HepG2 (cell line): ENCODE measurements around the gene TGFA. TPM values are rescaled to one million over a fixed set of nuclear protein-coding genes. Genes with fewer than 3 reads are reported as not detected.

ENCODE experiments used
- ATAC-seq: fragments of 200-7000 bp; cut with Tn5 transposase; 3 replicates; pipeline ENCODE4 v1.9.1; 2020; ENCODE audit warnings: mild to moderate bottlenecking, moderate library complexity
- BruUV-seq: library from RNA; stranded (reverse); fragments of 400-500 nt; replicated peaks from 2 replicates; lab custom pipeline; 2021; lab: Mats Ljungman, UMichigan
- CTCF ChIA-PET: fragments of 300-600 bp; formaldehyde crosslinking; extraction: SDS; loops from one replicate; lab custom pipeline; 2021; ENCODE audit warnings: low total read pairs, inconsistent platforms, low intra/inter-chr PET ratio; lab: Yijun Ruan, JAX
- POLR2A ChIA-PET: fragments of 350-600 bp; sonication (Branson Sonifier 250); formaldehyde crosslinking; loops from one replicate; lab custom pipeline; 2020; ENCODE audit warnings: antibody characterized with exemption, inconsistent platforms; lab: Yijun Ruan, JAX
- DNase-seq: peaks from one replicate; pipeline ENCODE4 v3.0.0-alpha.2; 2015; ENCODE audit warnings: low spot score
- FAIRE-seq: peaks from 3 replicates; lab custom pipeline; 2011; peaks lifted over from hg19 to GRCh38; lab: Jason Lieb, UNC
- H2AFZ ChIP-seq: one replicate; pipeline ENCODE4 v1.6.1; 2011; ENCODE audit warnings: low read length, inconsistent platforms
- H3K27ac ChIP-seq: fragments of 300-600 bp; 3 replicates; pipeline ENCODE4 v1.8.0; 2011; ENCODE audit warnings: mixed run types, mild to moderate bottlenecking, mixed read lengths, low read length, inconsistent platforms; ENCODE audit not compliant: insufficient read depth; ENCODE audit errors: extremely low read length
- H3K27me3 ChIP-seq, 2 experiments: fragments of 200-600 bp in 1 of 2; 2 replicates in 1 of 2; 3 replicates in 1 of 2; pipeline versions ENCODE4 v1.6.0 to v1.8.0; 2011; ENCODE audit warnings: low read length in 2 of 2, mild to moderate bottlenecking in 2 of 2, moderate library complexity in 2 of 2, inconsistent platforms in 1 of 2; ENCODE audit not compliant: insufficient read depth in 2 of 2, control insufficient read depth in 1 of 2
- H3K36me3 ChIP-seq, 2 experiments: fragments of 200-600 bp in 1 of 2; replicated peaks in 1 of 2; 2 replicates in 1 of 2; 3 replicates in 1 of 2; pipeline versions ENCODE4 v1.5.1 to v1.8.0; 2011; ENCODE audit warnings: low read length in 2 of 2, inconsistent platforms in 1 of 2; ENCODE audit not compliant: insufficient read depth in 2 of 2, control insufficient read depth in 1 of 2
- H3K4me1 ChIP-seq: 2 replicates; pipeline ENCODE4 v1.5.1; 2012; ENCODE audit warnings: low read length, inconsistent platforms; ENCODE audit not compliant: insufficient read depth
- H3K4me2 ChIP-seq: 2 replicates; pipeline ENCODE4 v1.6.0; 2011; ENCODE audit warnings: low read depth, low read length, inconsistent platforms
- H3K4me3 ChIP-seq, 3 experiments: fragments of 200-600 bp in 1 of 3; sonication (generic), shearing (Covaris generic) in 1 of 3; replicated peaks in 1 of 3; 2 replicates each; pipeline ENCODE4 v1.5.1; 2011 to 2016; ENCODE audit warnings: low read length in 3 of 3, inconsistent platforms in 2 of 3, low read depth in 2 of 3, mild to moderate bottlenecking in 2 of 3, control low read depth in 1 of 3, mixed read lengths in 1 of 3; ENCODE audit not compliant: insufficient read depth in 1 of 3
- H3K79me2 ChIP-seq: one replicate; pipeline ENCODE4 v1.6.1; 2011; ENCODE audit warnings: low read length, inconsistent platforms; ENCODE audit not compliant: insufficient read depth
- H3K9ac ChIP-seq: 2 replicates; pipeline ENCODE4 v1.6.0; 2011; ENCODE audit warnings: mild to moderate bottlenecking, low read depth, low read length, inconsistent platforms; ENCODE audit not compliant: insufficient read depth
- H3K9me3 ChIP-seq: 2 replicates; pipeline ENCODE4 v1.5.1; 2012; ENCODE audit warnings: mild to moderate bottlenecking, low read length
- H4K20me1 ChIP-seq: 2 replicates; pipeline ENCODE4 v1.6.0; 2011; ENCODE audit warnings: inconsistent platforms, mild to moderate bottlenecking, low read length, moderate library complexity; ENCODE audit not compliant: insufficient read depth
- ADNP ChIP-seq: sonication (generic); formaldehyde crosslinking; IDR thresholded peaks from 2 replicates; pipeline ENCODE4 v1.4.0; 2020; ENCODE audit warnings: missing genetic modification reagents
- ARNTL ChIP-seq: sonication (generic); formaldehyde crosslinking; IDR thresholded peaks from 2 replicates; pipeline ENCODE4 v1.4.0; 2020; ENCODE audit warnings: mild to moderate bottlenecking, missing genetic modification reagents
- HDAC2 ChIP-seq: sonication (generic); formaldehyde crosslinking; IDR thresholded peaks from 2 replicates; pipeline ENCODE4 v1.4.0; 2020; ENCODE audit warnings: missing genetic modification reagents
- HES4 ChIP-seq: sonication (generic); formaldehyde crosslinking; IDR thresholded peaks from 2 replicates; pipeline ENCODE4 v1.9.0; 2021; ENCODE audit warnings: mild to moderate bottlenecking, missing genetic modification reagents, borderline replicate concordance
- KDM2A ChIP-seq: sonication (generic); formaldehyde crosslinking; IDR thresholded peaks from 2 replicates; pipeline ENCODE4 v1.4.0; 2020; ENCODE audit warnings: low read depth, missing genetic modification reagents, borderline replicate concordance
- MZF1 ChIP-seq: sonication (generic); formaldehyde crosslinking; IDR thresholded peaks from 2 replicates; pipeline ENCODE4 v1.8.1; 2023; ENCODE audit warnings: mild to moderate bottlenecking, missing genetic modification reagents, borderline replicate concordance
- NPAS2 ChIP-seq: sonication (generic); formaldehyde crosslinking; IDR thresholded peaks from 2 replicates; pipeline ENCODE4 v1.8.0; 2022; ENCODE audit warnings: mild to moderate bottlenecking, missing genetic modification reagents, borderline replicate concordance
- RBAK ChIP-seq: sonication (generic); formaldehyde crosslinking; IDR thresholded peaks from 2 replicates; pipeline ENCODE4 v1.5.1; 2020; ENCODE audit warnings: mild to moderate bottlenecking, missing genetic modification reagents
- ZFP41 ChIP-seq: sonication (generic); formaldehyde crosslinking; IDR thresholded peaks from 2 replicates; pipeline ENCODE4 v1.4.0; 2020; ENCODE audit warnings: mild to moderate bottlenecking, missing genetic modification reagents, borderline replicate concordance
- ZNF205 ChIP-seq: IDR thresholded peaks from 2 replicates; pipeline ENCODE4 v1.6.1; 2018; ENCODE audit warnings: missing biosample characterization, missing genetic modification reagents
- ZNF251 ChIP-seq: sonication (generic); formaldehyde crosslinking; IDR thresholded peaks from 2 replicates; pipeline ENCODE4 v1.9.0; 2021; ENCODE audit warnings: mild to moderate bottlenecking, missing genetic modification reagents
- ZNF33B ChIP-seq: sonication (generic); formaldehyde crosslinking; IDR thresholded peaks from 2 replicates; pipeline ENCODE4 v1.5.1; 2020; ENCODE audit warnings: mild to moderate bottlenecking, missing genetic modification reagents
- ZNF547 ChIP-seq: sonication (generic); formaldehyde crosslinking; IDR thresholded peaks from 2 replicates; pipeline ENCODE4 v1.5.1; 2020; ENCODE audit warnings: mild to moderate bottlenecking, missing genetic modification reagents
- ZNF557 ChIP-seq: sonication (generic); formaldehyde crosslinking; IDR thresholded peaks from 2 replicates; pipeline ENCODE4 v1.4.0; 2020; ENCODE audit warnings: missing genetic modification reagents
- ZNF570 ChIP-seq: sonication (generic); formaldehyde crosslinking; IDR thresholded peaks from 2 replicates; pipeline ENCODE4 v1.4.0; 2020; ENCODE audit warnings: mild to moderate bottlenecking, missing genetic modification reagents, borderline replicate concordance
- ZNF660 ChIP-seq: sonication (generic); formaldehyde crosslinking; IDR thresholded peaks from 2 replicates; pipeline ENCODE4 v1.5.1; 2020; ENCODE audit warnings: mild to moderate bottlenecking, low read depth, missing genetic modification reagents, borderline replicate concordance
- ZNF737 ChIP-seq: sonication (generic); formaldehyde crosslinking; IDR thresholded peaks from 2 replicates; pipeline ENCODE4 v1.5.0; 2020; ENCODE audit warnings: missing genetic modification reagents, mild to moderate bottlenecking, borderline replicate concordance
- ZNF790 ChIP-seq: sonication (generic); formaldehyde crosslinking; IDR thresholded peaks from 2 replicates; pipeline ENCODE4 v1.8.0; 2022; ENCODE audit warnings: missing genetic modification reagents, mild to moderate bottlenecking, borderline replicate concordance
- WGBS: methylation state at CpG from one replicate; pipeline ENCODE4 v1.1.6; 2017; ENCODE audit warnings: low lambda C conversion rate; 5-methylcytosine and 5-hydroxymethylcytosine counted together
- in situ Hi-C: cut with HindIII; loops from 2 replicates; pipeline ENCODE4 v1.10.0; 2017; ENCODE audit warnings: low pct_unique_long_range_greater_than_20kb; ENCODE audit not compliant: extremely low pct_ligation_motif_present
- intact Hi-C: fragments of 100-400 bp; cut with micrococcal nuclease; formaldehyde crosslinking; loops from one replicate; pipeline ENCODE4 v1.10.0; 2022; ENCODE audit not compliant: unreplicated experiment
- polyA plus RNA-seq, 8 experiments: library from polyadenylated mRNA; depleted of rRNA in 3 of 8; stranded (reverse) in 7 of 8; unstranded in 1 of 8; fragments of >200 nt; fragmentation: Illumina TruSeq in 4 of 8; extraction: Trizol in 4 of 8; gene quantifications; 2 replicates each; pipeline versions ENCODE4 v1.2.1 to v1.2.3, GENCODE V29; 2011 to 2016; ENCODE audit warnings: low read depth in 4 of 8, missing spikeins in 1 of 8, mixed read lengths in 1 of 8; ENCODE audit not compliant: insufficient read depth in 1 of 8
- total RNA-seq, 5 experiments: library from RNA; depleted of rRNA; stranded (reverse); fragments of >200 nt; fragmentation: Illumina TruSeq; extraction: Trizol; gene quantifications; 2 replicates each; pipeline ENCODE4 v1.2.3, GENCODE V29; 2016; ENCODE audit warnings: low read depth in 1 of 5
- TF ChIP-seq, protein P1 (sequence below): sonication (generic); formaldehyde crosslinking; IDR thresholded peaks from 2 replicates; pipeline ENCODE4 v1.5.0; 2020; ENCODE audit warnings: missing genetic modification reagents
- TF ChIP-seq, protein P2 (sequence below): sonication (generic); formaldehyde crosslinking; IDR thresholded peaks from 2 replicates; pipeline ENCODE4 v1.5.0; 2020; ENCODE audit warnings: missing genetic modification reagents, mild to moderate bottlenecking, borderline replicate concordance
- TF ChIP-seq, protein P3 (sequence below): sonication (generic); formaldehyde crosslinking; IDR thresholded peaks from 2 replicates; pipeline ENCODE4 v1.8.1; 2022; ENCODE audit warnings: low read depth, mild to moderate bottlenecking, missing genetic modification reagents

Gene TGFA
- total and polyA plus RNA-seq, 2 of the 13 experiments (the other 11 are each of a cell fraction or from before 2014, with no cell fraction given), result 7.8 to 15.3 TPM

DNA sequence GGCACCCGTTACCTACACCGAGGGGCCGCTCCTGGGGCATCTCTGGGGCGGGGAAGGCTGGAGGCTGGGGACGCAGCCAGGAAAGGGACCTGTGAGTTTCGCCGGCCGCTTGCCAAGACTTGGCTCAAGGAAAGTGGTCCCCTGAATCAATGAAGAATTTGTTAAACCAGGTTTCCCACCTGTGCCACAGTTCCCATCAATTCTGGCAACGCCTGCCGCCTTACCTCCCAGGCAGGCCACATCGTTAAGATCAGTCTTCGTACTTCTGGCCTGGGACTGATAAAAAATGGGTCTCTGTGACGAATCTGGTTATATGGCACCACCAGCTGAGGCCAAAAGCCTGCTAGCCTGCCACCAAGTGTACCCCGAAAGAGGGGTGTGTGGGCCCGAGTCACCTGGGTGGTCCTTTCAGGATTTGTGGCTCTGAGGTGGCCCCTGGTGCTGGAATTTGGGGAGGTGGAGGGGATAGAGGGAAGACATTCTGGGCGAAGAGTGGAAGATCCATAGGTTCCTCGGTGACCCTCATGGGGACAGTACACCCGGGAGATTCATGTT, 789 bp upstream of the TGFA start:
- intact Hi-C loops (loop anchor here (1.0 to 5.0 kb wide), 2 partner anchors 67 to 213 kb away; no protein-coding TSS in a partner anchor), in situ Hi-C loops (no loop called here)
- FAIRE-seq (no peak), ATAC-seq (no peak; the same call in 2 of the 3 replicates), DNase-seq (no peak)
- Histone ChIP-seq H3K4me3 (peak overlapping the region; percentile 70 to 91 (median 75)), H3K27me3 (no peaks in the 10 kb centered on the region; a peak in 1 of 5 replicates), H3K4me1 (peaks cover 65% of the 10 kb centered on the region), H3K79me2 (peaks cover 30% of the 10 kb centered on the region), H3K36me3 (no peaks in the 10 kb centered on the region), H3K9me3 (no peaks in the 10 kb centered on the region), H4K20me1 (peaks cover 5% of the 10 kb centered on the region; the same call in 1 of the 2 replicates), H3K9ac (peak overlapping the region; percentile 81), H3K27ac (peak overlapping the region; percentile 76), H3K4me2 (peak overlapping the region; percentile 98), H2AFZ (peak overlapping the region; percentile 42)
- POLR2A ChIA-PET, result interaction anchor here (1.3 to 2.6 kb wide), 6 partner anchors 11 to 261 kb away, joined by 3 to 13 read pairs (median 7); partner anchors contain the start of gene SNRPG
- BruUV-seq, result TSS peak; percentile 77
- CTCF ChIA-PET, result interaction anchor here (0.9 to 3.9 kb wide), 4 partner anchors 57 to 213 kb away, joined by 3 to 29 read pairs (median 4); no protein-coding TSS in a partner anchor
- WGBS, result 35% methylated on average over 10 of the region's 18 CpGs
- TF ChIP-seq ZNF570 (CRISPR knock-in tag) (no peak), ZNF557 (CRISPR knock-in tag) (no peak), ZNF251 (CRISPR knock-in tag) (no peak), HES4 (no peak), ZFP41 (CRISPR knock-in tag) (peak; percentile 45; the same call in 1 of the 2 replicates), ZNF660 (no peak), ZNF33B (CRISPR knock-in tag) (no peak), ZNF737 (CRISPR knock-in tag) (no peak), RBAK (no peak), ARNTL (CRISPR knock-in tag) (peak; percentile 13; the same call in 1 of the 2 replicates), ZNF547 (CRISPR knock-in tag) (peak; percentile 15; the same call in 1 of the 2 replicates), KDM2A (no peak), HDAC2 (CRISPR knock-in tag) (0 out of 2 replicates have a peak, but pooled peaks have one; percentile 6), ADNP (no peak; the same call in 1 of the 2 replicates), MZF1 (CRISPR knock-in tag) (0 out of 2 replicates have a peak, but pooled peaks have one; percentile 64), NPAS2 (CRISPR knock-in tag) (no peak), ZNF790 (CRISPR knock-in tag) (no peak), ZNF205 (CRISPR knock-in tag) (no peak)
- TF ChIP-seq, protein P1, sequence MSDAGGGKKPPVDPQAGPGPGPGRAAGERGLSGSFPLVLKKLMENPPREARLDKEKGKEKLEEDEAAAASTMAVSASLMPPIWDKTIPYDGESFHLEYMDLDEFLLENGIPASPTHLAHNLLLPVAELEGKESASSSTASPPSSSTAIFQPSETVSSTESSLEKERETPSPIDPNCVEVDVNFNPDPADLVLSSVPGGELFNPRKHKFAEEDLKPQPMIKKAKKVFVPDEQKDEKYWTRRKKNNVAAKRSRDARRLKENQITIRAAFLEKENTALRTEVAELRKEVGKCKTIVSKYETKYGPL (CRISPR knock-in tag), result no peak
- TF ChIP-seq, protein P2, sequence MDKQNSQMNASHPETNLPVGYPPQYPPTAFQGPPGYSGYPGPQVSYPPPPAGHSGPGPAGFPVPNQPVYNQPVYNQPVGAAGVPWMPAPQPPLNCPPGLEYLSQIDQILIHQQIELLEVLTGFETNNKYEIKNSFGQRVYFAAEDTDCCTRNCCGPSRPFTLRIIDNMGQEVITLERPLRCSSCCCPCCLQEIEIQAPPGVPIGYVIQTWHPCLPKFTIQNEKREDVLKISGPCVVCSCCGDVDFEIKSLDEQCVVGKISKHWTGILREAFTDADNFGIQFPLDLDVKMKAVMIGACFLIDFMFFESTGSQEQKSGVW, result no peak
- TF ChIP-seq, protein P3, sequence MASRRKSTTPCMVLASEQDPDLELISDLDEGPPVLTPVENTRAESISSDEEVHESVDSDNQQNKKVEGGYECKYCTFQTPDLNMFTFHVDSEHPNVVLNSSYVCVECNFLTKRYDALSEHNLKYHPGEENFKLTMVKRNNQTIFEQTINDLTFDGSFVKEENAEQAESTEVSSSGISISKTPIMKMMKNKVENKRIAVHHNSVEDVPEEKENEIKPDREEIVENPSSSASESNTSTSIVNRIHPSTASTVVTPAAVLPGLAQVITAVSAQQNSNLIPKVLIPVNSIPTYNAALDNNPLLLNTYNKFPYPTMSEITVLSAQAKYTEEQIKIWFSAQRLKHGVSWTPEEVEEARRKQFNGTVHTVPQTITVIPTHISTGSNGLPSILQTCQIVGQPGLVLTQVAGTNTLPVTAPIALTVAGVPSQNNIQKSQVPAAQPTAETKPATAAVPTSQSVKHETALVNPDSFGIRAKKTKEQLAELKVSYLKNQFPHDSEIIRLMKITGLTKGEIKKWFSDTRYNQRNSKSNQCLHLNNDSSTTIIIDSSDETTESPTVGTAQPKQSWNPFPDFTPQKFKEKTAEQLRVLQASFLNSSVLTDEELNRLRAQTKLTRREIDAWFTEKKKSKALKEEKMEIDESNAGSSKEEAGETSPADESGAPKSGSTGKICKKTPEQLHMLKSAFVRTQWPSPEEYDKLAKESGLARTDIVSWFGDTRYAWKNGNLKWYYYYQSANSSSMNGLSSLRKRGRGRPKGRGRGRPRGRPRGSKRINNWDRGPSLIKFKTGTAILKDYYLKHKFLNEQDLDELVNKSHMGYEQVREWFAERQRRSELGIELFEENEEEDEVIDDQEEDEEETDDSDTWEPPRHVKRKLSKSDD (CRISPR knock-in tag), result 0 out of 2 replicates have a peak, but pooled peaks have one; percentile 37
